ENCODE data around the gene ESD.

ESD gene

GRCh38 chr13:46739447-46740098 is 57.4 kb downstream of the ESD start:
- TF ChIP-seq CREB1 (IDR thresholded peaks at IDR 0.05; ENCODE audit: low read depth) (no peak), TEAD4 (IDR thresholded peaks at IDR 0.05) (no peak)

- no peak for TF ChIP-seq CREB1 (IDR thresholded peaks at IDR 0.05; ENCODE audit: low read depth)
- no peak for TF ChIP-seq USF1 (IDR thresholded peaks at IDR 0.05)
- TF ChIP-seq TEAD4 (IDR thresholded peaks at IDR 0.05) = no peak
- TF ChIP-seq RAD21 (IDR thresholded peaks at IDR 0.05; ENCODE audit: low read depth) = no peak
- TF ChIP-seq ZBTB7A (IDR thresholded peaks at IDR 0.05; ENCODE audit: low read depth) = no peak
- TF ChIP-seq TCF12 (IDR thresholded peaks at IDR 0.05; ENCODE audit: low read depth) = no peak
- TF ChIP-seq MAX (IDR thresholded peaks at IDR 0.05) = no peak
- TF ChIP-seq NFIC (IDR thresholded peaks at IDR 0.05) = no peak
- TF ChIP-seq REST (IDR thresholded peaks at IDR 0.05; ENCODE audit: low read depth) = no peak
- TF ChIP-seq TAF1 (IDR thresholded peaks at IDR 0.05; ENCODE audit: low read depth) = no peak
- TF ChIP-seq FOXM1 (IDR thresholded peaks at IDR 0.05; ENCODE audit: borderline replicate concordance, low read depth) = no peak
- no peak for TF ChIP-seq CEBPB (IDR thresholded peaks at IDR 0.05)
- TF ChIP-seq EP300 (IDR thresholded peaks at IDR 0.05; ENCODE audit: borderline replicate concordance) = no peak
- TF ChIP-seq YY1 (IDR thresholded peaks at IDR 0.05; ENCODE audit: low read depth) = no peak
- TF ChIP-seq EGR1 (IDR thresholded peaks at IDR 0.05) = no peak
Observed at GRCh38 chr13:46738766-46739165, 58.2 kb downstream of the ESD start.

- TF ChIP-seq EGR1 (IDR thresholded peaks at IDR 0.05) = no peak
- no peak for TF ChIP-seq RAD21 (IDR thresholded peaks at IDR 0.05; ENCODE audit: low read depth)
- no peak for TF ChIP-seq EP300 (IDR thresholded peaks at IDR 0.05; ENCODE audit: borderline replicate concordance)
- TF ChIP-seq NFIC (IDR thresholded peaks at IDR 0.05) = no peak
- no peak for TF ChIP-seq MAX (IDR thresholded peaks at IDR 0.05)
- no peak for TF ChIP-seq ZBTB7A (IDR thresholded peaks at IDR 0.05; ENCODE audit: low read depth)
- TF ChIP-seq USF1 (IDR thresholded peaks at IDR 0.05) = no peak
- no peak for TF ChIP-seq YY1 (IDR thresholded peaks at IDR 0.05; ENCODE audit: low read depth)
- TF ChIP-seq TAF1 (IDR thresholded peaks at IDR 0.05; ENCODE audit: low read depth) = no peak
- TF ChIP-seq CEBPB (IDR thresholded peaks at IDR 0.05) = no peak
- TF ChIP-seq REST (IDR thresholded peaks at IDR 0.05; ENCODE audit: low read depth) = no peak
- TF ChIP-seq CREB1 (IDR thresholded peaks at IDR 0.05; ENCODE audit: low read depth) = no peak
- TF ChIP-seq FOXM1 (IDR thresholded peaks at IDR 0.05; ENCODE audit: borderline replicate concordance, low read depth) = no peak
- TF ChIP-seq TCF12 (IDR thresholded peaks at IDR 0.05; ENCODE audit: low read depth) = no peak
- no peak for TF ChIP-seq TEAD4 (IDR thresholded peaks at IDR 0.05)
Observed at GRCh38 chr13:46738055-46738454, 58.9 kb downstream of the ESD start.

GRCh38 chr13:46736541-46737310 is 60.2 kb downstream of the ESD start:
- TF ChIP-seq ZBTB7A (IDR thresholded peaks at IDR 0.05; ENCODE audit: low read depth) (no peak), REST (IDR thresholded peaks at IDR 0.05; ENCODE audit: low read depth) (no peak), TAF1 (IDR thresholded peaks at IDR 0.05; ENCODE audit: low read depth) (no peak), YY1 (IDR thresholded peaks at IDR 0.05; ENCODE audit: low read depth) (no peak), CEBPB (IDR thresholded peaks at IDR 0.05) (no peak), FOXM1 (IDR thresholded peaks at IDR 0.05; ENCODE audit: borderline replicate concordance, low read depth) (no peak), EGR1 (IDR thresholded peaks at IDR 0.05) (no peak), CREB1 (IDR thresholded peaks at IDR 0.05; ENCODE audit: low read depth) (no peak), NFIC (IDR thresholded peaks at IDR 0.05) (no peak), TEAD4 (IDR thresholded peaks at IDR 0.05) (no peak), RAD21 (IDR thresholded peaks at IDR 0.05; ENCODE audit: low read depth) (no peak), EP300 (IDR thresholded peaks at IDR 0.05; ENCODE audit: borderline replicate concordance) (no peak), USF1 (IDR thresholded peaks at IDR 0.05) (no peak), MAX (IDR thresholded peaks at IDR 0.05) (no peak), TCF12 (IDR thresholded peaks at IDR 0.05; ENCODE audit: low read depth) (no peak)

All from Ishikawa (cell line).